Measurements from ENCODE around the gene OR2AT4. TPM values are rescaled to one million over a fixed set of nuclear protein-coding genes. Genes with fewer than 3 reads are reported as not detected.

The OR2AT4 gene
- total RNA-seq, 1 donor from 2014 or later, result not detected

GRCh38 chr11:75035256-75035655, 61.4 kb downstream of the OR2AT4 start:
- Histone ChIP-seq H3K36me3 (ENCODE audit: control insufficient read depth in 3 of 3, insufficient read depth in 3 of 3, low read length in 3 of 3) (no peaks in the 10 kb centered on the region), H3K27ac (ENCODE audit: low read depth, low read length) (no peak overlapping the region), H3K27me3 (ENCODE audit: control insufficient read depth in 3 of 3, insufficient read depth in 3 of 3, low read length in 3 of 3) (no peaks in the 10 kb centered on the region), H3K9me3 (ENCODE audit: control insufficient read depth in 3 of 3, low read length in 3 of 3) (no peaks in the 10 kb centered on the region), H3K4me3 (ENCODE audit: low read length in 3 of 3) (no peak overlapping the region), H3K9ac (ENCODE audit: low read depth in 1 of 3, low read length in 3 of 3) (no peak overlapping the region), H3K4me1 (ENCODE audit: control insufficient read depth in 3 of 3, insufficient read depth in 3 of 3, low read length in 3 of 3) (peaks cover 12 to 20% (median 14%) of the 10 kb centered on the region in 3 donors)

- peaks cover 12 to 29% (median 14%) of the 10 kb centered on the region in 3 donors for H3K4me1 ChIP-seq (ENCODE audit: control insufficient read depth in 3 of 3, insufficient read depth in 3 of 3, low read length in 3 of 3)
- no peaks in the 10 kb centered on the region for H3K27me3 ChIP-seq (ENCODE audit: control insufficient read depth in 3 of 3, insufficient read depth in 3 of 3, low read length in 3 of 3)
- no peaks in the 10 kb centered on the region for H3K36me3 ChIP-seq (ENCODE audit: control insufficient read depth in 3 of 3, insufficient read depth in 3 of 3, low read length in 3 of 3)
- H3K9me3 ChIP-seq (ENCODE audit: control insufficient read depth in 3 of 3, low read length in 3 of 3), result no peaks in the 10 kb centered on the region
- no peak overlapping the region for H3K4me3 ChIP-seq (ENCODE audit: low read length in 3 of 3)
- no peak overlapping the region for H3K9ac ChIP-seq (ENCODE audit: low read depth in 1 of 3, low read length in 3 of 3)
- no peak overlapping the region for H3K27ac ChIP-seq (ENCODE audit: low read depth, low read length)
Observed at GRCh38 chr11:75033916-75034315, 62.8 kb downstream of the OR2AT4 start.

GRCh38 chr11:75032550-75032935, 64.1 kb downstream of the OR2AT4 start:
- Histone ChIP-seq H3K4me1 (ENCODE audit: control insufficient read depth in 3 of 3, insufficient read depth in 3 of 3, low read length in 3 of 3) (peaks cover 23 to 43% (median 26%) of the 10 kb centered on the region in 3 donors), H3K9me3 (ENCODE audit: control insufficient read depth in 3 of 3, low read length in 3 of 3) (no peaks in the 10 kb centered on the region), H3K4me3 (ENCODE audit: low read length in 3 of 3) (no peak overlapping the region), H3K27me3 (ENCODE audit: control insufficient read depth in 3 of 3, insufficient read depth in 3 of 3, low read length in 3 of 3) (no peaks in the 10 kb centered on the region), H3K36me3 (ENCODE audit: control insufficient read depth in 3 of 3, insufficient read depth in 3 of 3, low read length in 3 of 3) (no peaks in the 10 kb centered on the region), H3K27ac (ENCODE audit: low read depth, low read length) (no peak overlapping the region), H3K9ac (ENCODE audit: low read depth in 1 of 3, low read length in 3 of 3) (no peak overlapping the region)

- no peak overlapping the region for H3K4me3 ChIP-seq (ENCODE audit: low read length in 3 of 3)
- no peaks in the 10 kb centered on the region for H3K9me3 ChIP-seq (ENCODE audit: control insufficient read depth in 3 of 3, low read length in 3 of 3)
- peaks cover 23 to 44% (median 26%) of the 10 kb centered on the region in 3 donors for H3K4me1 ChIP-seq (ENCODE audit: control insufficient read depth in 3 of 3, insufficient read depth in 3 of 3, low read length in 3 of 3)
- no peak overlapping the region for H3K27ac ChIP-seq (ENCODE audit: low read depth, low read length)
- H3K9ac ChIP-seq (ENCODE audit: low read depth in 1 of 3, low read length in 3 of 3), result peak overlapping the region in 1 of 3 donors; percentile 25
- no peaks in the 10 kb centered on the region for H3K36me3 ChIP-seq (ENCODE audit: control insufficient read depth in 3 of 3, insufficient read depth in 3 of 3, low read length in 3 of 3)
- H3K27me3 ChIP-seq (ENCODE audit: control insufficient read depth in 3 of 3, insufficient read depth in 3 of 3, low read length in 3 of 3), result no peaks in the 10 kb centered on the region
Observed at GRCh38 chr11:75031771-75032549, 64.7 kb downstream of the OR2AT4 start.

Other genes starting within 250 kb of the OR2AT4 start
- gene XRRA1, start 147.8 kb downstream of the OR2AT4 start, total RNA-seq, result 4.2 TPM
- 28.7 TPM for gene SPCS2, start 147.6 kb downstream of the OR2AT4 start, total RNA-seq
- gene NEU3, start 107.9 kb downstream of the OR2AT4 start, total RNA-seq, result 19.8 TPM
- gene SLCO2B1, start 54.2 kb upstream of the OR2AT4 start, total RNA-seq, result 9.4 TPM
- gene TPBGL, start 143.9 kb upstream of the OR2AT4 start, total RNA-seq, result not detected

All from skeletal muscle tissue (tissue), 4 donors.